ENCODE results near the gene ADGRB2.

- TF ChIP-seq CTCF (IDR thresholded peaks at IDR 0.05) (no peak), POLR2A (IDR thresholded peaks at IDR 0.05) (no peak), POLR2AphosphoS5 (IDR thresholded peaks at IDR 0.05) (no peak)
These were observed 82.7 kb downstream of the ADGRB2 start for GRCh38 chr1:31681415-31681814.
